HepG2 (cell line): ENCODE measurements around the gene DHX57. TPM values are rescaled to one million over a fixed set of nuclear protein-coding genes. Genes with fewer than 3 reads are reported as not detected.

ENCODE experiments used
- ADNP ChIP-seq: sonication (generic); formaldehyde crosslinking; IDR thresholded peaks from 2 replicates; pipeline ENCODE4 v1.4.0; 2020; ENCODE audit warnings: missing genetic modification reagents
- ASH2L ChIP-seq: fragments of 300-600, 200-600 bp; sonication (generic); IDR thresholded peaks from 2 replicates; pipeline ENCODE4 v1.7.0; 2017; ENCODE audit warnings: low read depth, mild to moderate bottlenecking, moderate library complexity, mixed read lengths, low read length; ENCODE audit not compliant: insufficient read length
- ATF4 ChIP-seq, 2 experiments: fragments of 450-650 bp in 1 of 2; sonication (generic) in 1 of 2; formaldehyde crosslinking; IDR thresholded peaks; 2 replicates each; pipeline versions ENCODE4 v1.5.0 to v1.8.0; 2020 to 2022; ENCODE audit warnings: mild to moderate bottlenecking in 1 of 2, missing genetic modification reagents in 1 of 2
- ATRX ChIP-seq: sonication (generic); formaldehyde crosslinking; IDR thresholded peaks from 2 replicates; pipeline ENCODE4 v1.4.0; 2020; ENCODE audit warnings: missing genetic modification reagents, borderline replicate concordance
- CCAR2 ChIP-seq: fragments of 200-400 bp; formaldehyde crosslinking; optimal IDR thresholded peaks from 2 replicates; pipeline ENCODE3; 2018; ENCODE audit warnings: low read depth, mild to moderate bottlenecking, low read length, moderate library complexity
- EEA1 ChIP-seq: sonication (generic); formaldehyde crosslinking; IDR thresholded peaks from 2 replicates; pipeline ENCODE4 v1.5.1; 2020; ENCODE audit warnings: mild to moderate bottlenecking, missing genetic modification reagents, borderline replicate concordance
- FUBP1 ChIP-seq: sonication (generic); formaldehyde crosslinking; IDR thresholded peaks from 2 replicates; pipeline ENCODE4 v1.5.1; 2020; ENCODE audit warnings: missing genetic modification reagents, mild to moderate bottlenecking, borderline replicate concordance
- KDM2A ChIP-seq: sonication (generic); formaldehyde crosslinking; IDR thresholded peaks from 2 replicates; pipeline ENCODE4 v1.4.0; 2020; ENCODE audit warnings: low read depth, missing genetic modification reagents, borderline replicate concordance
- KDM5A ChIP-seq: fragments of 200-600 bp; sonication (generic); IDR thresholded peaks from 2 replicates; pipeline ENCODE4 v1.7.0; 2018; ENCODE audit warnings: antibody characterized with exemption, mild to moderate bottlenecking, low read length, borderline replicate concordance
- POGK ChIP-seq: sonication (generic); formaldehyde crosslinking; conservative IDR thresholded peaks from 2 replicates; pipeline ENCODE4 v1.8.0; 2022; ENCODE audit warnings: mild to moderate bottlenecking, moderate library complexity, missing genetic modification reagents
- SMAD9 ChIP-seq: sonication (generic); formaldehyde crosslinking; IDR thresholded peaks from 2 replicates; pipeline ENCODE4 v1.5.1; 2020; ENCODE audit warnings: mild to moderate bottlenecking, missing genetic modification reagents
- SP5 ChIP-seq: IDR thresholded peaks from 2 replicates; pipeline ENCODE4 v1.6.1; 2016; ENCODE audit warnings: low read depth, borderline replicate concordance
- SRF ChIP-seq: IDR thresholded peaks from 2 replicates; pipeline ENCODE4 v1.6.1; 2011; ENCODE audit warnings: mild to moderate bottlenecking, low read depth, low read length, moderate library complexity
- THYN1 ChIP-seq: sonication (generic); formaldehyde crosslinking; IDR thresholded peaks from 2 replicates; pipeline ENCODE4 v1.8.1; 2023; ENCODE audit warnings: low read depth, mild to moderate bottlenecking, moderate library complexity, missing genetic modification reagents, borderline replicate concordance
- TOE1 ChIP-seq: sonication (generic); formaldehyde crosslinking; IDR thresholded peaks from 2 replicates; pipeline ENCODE4 v1.4.0; 2020; ENCODE audit warnings: mild to moderate bottlenecking, missing genetic modification reagents
- ZFYVE20 ChIP-seq: sonication (generic); formaldehyde crosslinking; IDR thresholded peaks from 2 replicates; pipeline ENCODE4 v1.8.0; 2023; ENCODE audit warnings: low read depth, mild to moderate bottlenecking, moderate library complexity, missing genetic modification reagents, borderline replicate concordance
- ZNF17 ChIP-seq: sonication (generic); formaldehyde crosslinking; IDR thresholded peaks from 2 replicates; pipeline ENCODE4 v1.5.0; 2020; ENCODE audit warnings: mild to moderate bottlenecking, missing genetic modification reagents
- ZNF430 ChIP-seq: sonication (generic); formaldehyde crosslinking; IDR thresholded peaks from 2 replicates; pipeline ENCODE4 v1.9.0; 2021; ENCODE audit warnings: mild to moderate bottlenecking, missing genetic modification reagents
- ZNF512 ChIP-seq: sonication (generic); formaldehyde crosslinking; IDR thresholded peaks from 2 replicates; pipeline ENCODE4 v1.4.0; 2020; ENCODE audit warnings: mild to moderate bottlenecking, missing genetic modification reagents
- ZNF674 ChIP-seq: sonication (generic); formaldehyde crosslinking; IDR thresholded peaks from 2 replicates; pipeline ENCODE4 v1.5.0; 2020; ENCODE audit warnings: low read depth, mild to moderate bottlenecking, missing genetic modification reagents
- polyA plus RNA-seq, 8 experiments: library from polyadenylated mRNA; depleted of rRNA in 3 of 8; stranded (reverse) in 7 of 8; unstranded in 1 of 8; fragments of >200 nt; fragmentation: Illumina TruSeq in 4 of 8; extraction: Trizol in 4 of 8; gene quantifications; 2 replicates each; pipeline versions ENCODE4 v1.2.1 to v1.2.3, GENCODE V29; 2011 to 2016; ENCODE audit warnings: low read depth in 4 of 8, missing spikeins in 1 of 8, mixed read lengths in 1 of 8; ENCODE audit not compliant: insufficient read depth in 1 of 8
- total RNA-seq, 5 experiments: library from RNA; depleted of rRNA; stranded (reverse); fragments of >200 nt; fragmentation: Illumina TruSeq; extraction: Trizol; gene quantifications; 2 replicates each; pipeline ENCODE4 v1.2.3, GENCODE V29; 2016; ENCODE audit warnings: low read depth in 1 of 5
- TF ChIP-seq, protein P1 (sequence below): sonication (generic); formaldehyde crosslinking; IDR thresholded peaks from 2 replicates; pipeline ENCODE4 v1.5.0; 2020; ENCODE audit warnings: missing genetic modification reagents

DHX57 gene
- total and polyA plus RNA-seq, 2 of the 13 experiments (the other 11 are each of a cell fraction or from before 2014, with no cell fraction given): 9.2 to 24.2 TPM

GRCh38 chr2:38907743-38908562, 32.2 kb upstream of the DHX57 start (continued):
- no peak for TF ChIP-seq ZFYVE20 (CRISPR knock-in tag)
- TF ChIP-seq SMAD9 (CRISPR knock-in tag): no peak
- peak; percentile 74; the same call in 1 of the 2 replicates for TF ChIP-seq ADNP (CRISPR knock-in tag)
- TF ChIP-seq SRF: no peak
- no peak for TF ChIP-seq THYN1 (CRISPR knock-in tag)
- no peak for TF ChIP-seq POGK (CRISPR knock-in tag)
- TF ChIP-seq EEA1 (CRISPR knock-in tag): no peak
- TF ChIP-seq ZNF430 (CRISPR knock-in tag): peak; percentile 48; the same call in 1 of the 2 replicates
- no peak for TF ChIP-seq KDM5A
- peak; percentile 88 for TF ChIP-seq SP5
- no peak for TF ChIP-seq ZNF512 (CRISPR knock-in tag)
- TF ChIP-seq ATF4 (CRISPR knock-in tag; IDR thresholded peaks at IDR 0.05): peak in 1 of 2 experiments; percentile 40; a peak in 1 of 4 replicates
- no peak for TF ChIP-seq ZNF17
- no peak for TF ChIP-seq ZNF674 (CRISPR knock-in tag)
- TF ChIP-seq CCAR2: no peak
- TF ChIP-seq TOE1: no peak
- no peak for TF ChIP-seq FUBP1
- TF ChIP-seq ASH2L: no peak
- no peak for TF ChIP-seq KDM2A (CRISPR knock-in tag)
- TF ChIP-seq, protein P1, sequence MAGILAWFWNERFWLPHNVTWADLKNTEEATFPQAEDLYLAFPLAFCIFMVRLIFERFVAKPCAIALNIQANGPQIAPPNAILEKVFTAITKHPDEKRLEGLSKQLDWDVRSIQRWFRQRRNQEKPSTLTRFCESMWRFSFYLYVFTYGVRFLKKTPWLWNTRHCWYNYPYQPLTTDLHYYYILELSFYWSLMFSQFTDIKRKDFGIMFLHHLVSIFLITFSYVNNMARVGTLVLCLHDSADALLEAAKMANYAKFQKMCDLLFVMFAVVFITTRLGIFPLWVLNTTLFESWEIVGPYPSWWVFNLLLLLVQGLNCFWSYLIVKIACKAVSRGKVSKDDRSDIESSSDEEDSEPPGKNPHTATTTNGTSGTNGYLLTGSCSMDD: no peak
- no peak for TF ChIP-seq ATRX
